GM18507 (cell line): Measurements from ENCODE around the gene HDDC3.
"Not testable (repeated sequence)": the region's sequence is repeated elsewhere in the genome, so short reads cannot be mapped to it uniquely, and the experiment has no call there.

ENCODE experiments used
- DNase-seq: peaks from one replicate; pipeline ENCODE4 v3.0.0; 2011; ENCODE audit warnings: low read depth; ENCODE audit not compliant: insufficient read length; ENCODE audit errors: extremely low spot score
- FAIRE-seq: peaks from 2 replicates; lab custom pipeline; 2011; peaks lifted over from hg19 to GRCh38; lab: Jason Lieb, UNC

HDDC3 gene

GRCh38 chr15:90913398-90913944 lies 18.9 kb downstream of the HDDC3 start:
- no peak for FAIRE-seq
- no peak for DNase-seq

- FAIRE-seq: no peak
- no peak for DNase-seq
These were observed 19.6 kb downstream of the HDDC3 start for GRCh38 chr15:90912770-90913075.

GRCh38 chr15:90911906-90912769 lies 20.2 kb downstream of the HDDC3 start:
- FAIRE-seq (no peak), DNase-seq (no peak)

GRCh38 chr15:90911302-90911623 lies 21.1 kb downstream of the HDDC3 start:
- FAIRE-seq (no peak), DNase-seq (no peak)

GRCh38 chr15:90910441-90911301 lies 21.7 kb downstream of the HDDC3 start:
- no peak for FAIRE-seq
- DNase-seq: no peak

- FAIRE-seq: no peak
- no peak for DNase-seq
These were observed 22.4 kb downstream of the HDDC3 start for GRCh38 chr15:90909976-90910375.

GRCh38 chr15:90909449-90909848 lies 22.9 kb downstream of the HDDC3 start:
- not testable (repeated sequence) for FAIRE-seq

GRCh38 chr15:90907838-90908507 lies 24.4 kb downstream of the HDDC3 start:
- DNase-seq (no peak), FAIRE-seq (no peak)

More at GRCh38 chr15:90909449-90909848, 22.9 kb downstream of the HDDC3 start:
- not testable (repeated sequence) for DNase-seq

- no peak for FAIRE-seq
- no peak for DNase-seq
These were observed 25.2 kb downstream of the HDDC3 start for GRCh38 chr15:90907051-90907660.

GRCh38 chr15:90906181-90906849 lies 26.0 kb downstream of the HDDC3 start:
- DNase-seq (no peak), FAIRE-seq (no peak)

GRCh38 chr15:90905306-90906180 lies 26.8 kb downstream of the HDDC3 start:
- FAIRE-seq: no peak

GRCh38 chr15:90904746-90905145 lies 27.6 kb downstream of the HDDC3 start:
- FAIRE-seq: no peak
- DNase-seq: no peak

More at GRCh38 chr15:90905306-90906180, 26.8 kb downstream of the HDDC3 start:
- no peak for DNase-seq

- FAIRE-seq (no peak), DNase-seq (no peak)
These were observed 28.4 kb downstream of the HDDC3 start for GRCh38 chr15:90903733-90904536.

- FAIRE-seq (peak; percentile 82), DNase-seq (peak; percentile 80)
These were observed 29.3 kb downstream of the HDDC3 start, which contains the start of gene MAN2A2 for GRCh38 chr15:90902840-90903732. Gene MAN2A2 (plus strand): TSS chr15:90903302. CDS start chr15:90904208, 906 bp downstream.

- FAIRE-seq: peak; percentile 74
- peak; percentile 86 for DNase-seq
These were observed 30.1 kb downstream of the HDDC3 start for GRCh38 chr15:90902040-90902839.
